HG03378 (cell line): Measurements from ENCODE around the gene PIGZ.

ENCODE experiments used
- ATAC-seq: cut with Tn5 transposase; IDR thresholded peaks from one replicate; pipeline ENCODE4 v1.9.1; 2021; ENCODE audit warnings: mild to moderate bottlenecking, moderate library complexity; ENCODE audit not compliant: unreplicated experiment

The PIGZ gene

DNA sequence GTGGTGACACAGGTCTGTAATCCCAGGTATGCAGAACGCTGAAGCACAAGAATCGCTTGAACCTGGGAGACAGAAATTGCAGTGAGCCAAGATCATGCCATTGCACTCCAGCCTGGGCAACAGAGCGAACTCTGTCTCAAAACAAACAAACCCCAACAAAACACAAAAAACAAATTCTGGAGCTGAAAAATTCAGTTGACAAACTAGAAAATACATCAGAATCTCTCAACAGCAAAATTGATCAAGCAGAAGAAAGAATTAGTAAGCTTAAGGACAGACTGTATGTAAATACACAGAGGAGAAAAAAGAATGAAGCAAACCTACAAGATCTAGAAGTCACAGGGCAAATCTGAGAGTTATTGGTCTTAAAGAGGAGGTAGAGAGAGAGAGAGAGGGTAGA lies 51.6 kb downstream of the PIGZ start:
- no peak for ATAC-seq

DNA sequence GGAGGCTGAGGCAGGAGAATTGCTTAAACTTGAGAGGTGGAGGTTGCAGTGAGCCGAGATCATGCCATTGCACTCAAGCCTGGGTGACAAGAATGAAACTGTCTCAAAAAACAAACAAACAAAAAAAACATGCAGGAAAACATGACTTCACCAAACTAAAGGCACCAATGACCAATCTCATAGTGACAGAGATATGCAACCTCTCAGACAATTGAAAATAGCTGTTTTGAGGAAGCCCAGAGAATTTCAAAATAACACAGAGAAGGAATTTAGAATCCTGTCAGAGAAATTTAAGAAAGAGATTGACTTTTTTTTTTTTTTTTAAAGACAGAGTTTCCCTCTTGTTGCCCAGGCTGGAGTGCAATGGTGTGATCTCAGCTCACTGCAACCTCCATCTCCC lies 52.4 kb downstream of the PIGZ start:
- ATAC-seq = no peak

DNA sequence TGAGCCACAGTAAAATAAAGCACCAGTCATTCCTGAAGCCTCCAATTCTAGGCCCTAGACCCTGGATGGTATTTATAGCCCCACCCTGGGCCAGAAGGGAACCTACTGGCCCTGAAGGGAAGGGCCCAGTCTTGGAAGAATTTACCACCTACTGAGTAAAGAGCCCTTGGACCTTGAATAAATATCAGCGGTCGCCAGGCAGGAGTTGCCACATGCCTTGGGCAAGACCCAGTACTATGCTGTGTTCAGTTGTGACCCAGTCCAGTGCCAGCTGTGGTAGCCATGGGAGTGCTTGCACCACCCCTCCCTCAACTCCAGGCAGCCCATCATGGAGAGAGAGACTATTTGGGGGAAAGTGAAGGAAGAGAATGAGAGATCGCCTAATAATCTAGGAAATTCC lies 53.3 kb downstream of the PIGZ start:
- ATAC-seq = no peak

DNA sequence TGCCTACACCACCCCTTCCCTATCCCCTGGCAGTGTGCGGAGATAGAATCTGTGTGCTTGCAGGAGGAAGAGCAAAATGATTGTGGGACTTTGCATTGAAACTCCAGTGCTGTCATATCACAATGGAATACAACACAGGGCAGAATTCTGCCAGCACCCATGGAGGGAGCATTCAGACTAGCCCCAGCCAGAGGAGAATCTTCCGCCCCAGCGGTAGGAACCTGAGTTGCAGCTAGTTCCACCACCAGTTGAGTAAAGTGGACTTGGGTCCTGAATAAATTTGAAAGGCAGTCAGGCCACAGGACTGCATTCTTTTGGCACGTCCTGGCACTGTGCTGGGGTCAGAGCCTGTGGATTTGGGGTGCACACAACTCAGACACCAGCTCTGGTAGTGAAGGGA lies 53.8 kb downstream of the PIGZ start:
- ATAC-seq = no peak

DNA sequence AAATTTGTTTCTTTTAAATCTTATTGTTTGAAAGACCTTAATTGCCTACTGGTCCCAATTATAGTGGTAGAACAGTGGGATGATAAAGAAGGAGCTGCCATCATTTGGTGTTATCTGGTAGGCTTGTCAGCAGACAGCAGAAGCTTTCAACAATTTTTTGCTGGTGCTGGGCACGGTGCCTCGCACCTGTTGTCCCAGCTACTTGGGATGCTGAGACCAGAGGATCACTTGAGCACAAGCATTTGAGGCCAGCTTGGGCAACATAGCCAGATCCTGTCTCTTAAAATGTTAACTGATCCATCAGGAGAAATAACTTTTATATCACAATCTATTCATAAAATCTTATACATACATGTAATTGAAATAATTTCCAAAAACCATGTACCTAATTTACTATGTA lies 64.9 kb downstream of the PIGZ start:
- ATAC-seq = no peak

DNA sequence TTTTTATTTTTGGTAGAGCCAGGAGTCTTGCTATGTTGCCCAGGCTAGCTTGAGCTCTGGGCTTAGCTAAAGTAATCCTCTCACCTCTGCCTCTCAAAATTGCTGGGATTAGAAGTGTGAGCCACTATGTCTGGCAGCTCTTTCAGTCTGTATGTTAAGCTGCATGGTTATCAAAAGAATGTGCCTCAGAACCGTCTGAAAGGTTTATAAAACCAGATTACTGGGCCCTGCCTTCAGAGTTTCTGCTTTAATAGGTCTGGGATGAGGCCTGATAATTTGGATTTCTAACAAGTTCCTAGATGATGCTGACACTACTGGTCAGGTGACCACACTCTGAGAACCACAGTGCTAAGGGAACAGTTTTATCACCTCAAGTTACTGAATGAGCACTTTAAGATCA lies 66.3 kb downstream of the PIGZ start:
- no peak for ATAC-seq

DNA sequence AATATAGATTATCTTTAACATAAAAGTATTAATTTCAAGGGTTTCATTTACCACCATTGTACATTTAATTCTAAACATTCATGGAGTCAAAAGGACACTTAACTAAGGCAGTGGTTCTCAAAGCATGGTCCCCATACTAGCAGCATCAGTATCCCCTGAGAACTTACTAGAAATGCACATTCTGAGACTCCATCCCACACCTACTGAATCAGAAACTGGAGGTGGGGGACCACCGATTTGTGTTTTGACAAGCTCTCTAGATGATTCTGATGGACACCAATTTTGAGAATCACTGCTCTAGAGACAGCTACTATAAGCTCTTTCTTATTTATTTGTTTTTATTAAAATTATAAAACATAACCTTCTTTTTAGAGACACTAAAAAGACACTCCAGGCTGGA lies 66.9 kb downstream of the PIGZ start:
- ATAC-seq = no peak
